Caco-2 (cell line): ENCODE results near the gene CDH7. TPM values are rescaled to one million over a fixed set of nuclear protein-coding genes. Genes with fewer than 3 reads are reported as not detected.

Experiments used
- BruUV-seq: library from RNA; stranded (reverse); fragments of 400-500 nt; replicated peaks from 2 replicates; lab custom pipeline; 2021; lab: Mats Ljungman, UMichigan
- CTCF ChIA-PET: fragments of 300-600 bp; sonication (Branson Sonifier 250); formaldehyde crosslinking; loops from one replicate; lab custom pipeline; 2022; ENCODE audit warnings: antibody characterized with exemption; lab: Charles Lee
- POLR2A ChIA-PET: fragments of 300-600 bp; sonication (Branson Sonifier 250); formaldehyde crosslinking; loops from one replicate; lab custom pipeline; 2022; ENCODE audit warnings: antibody characterized with exemption; lab: Charles Lee
- DNase-seq, 2 experiments: peaks; one replicate each; pipeline versions ENCODE4 v3.0.0 to v3.0.0-alpha.2; 2020 to 2022
- H3K27me3 ChIP-seq: replicated peaks from 2 replicates; pipeline ENCODE4 v1.6.0; 2011; ENCODE audit warnings: low read length; ENCODE audit not compliant: control insufficient read depth, insufficient read depth
- H3K36me3 ChIP-seq: 2 replicates; pipeline ENCODE4 v1.5.1; 2011; ENCODE audit warnings: low read length; ENCODE audit not compliant: control insufficient read depth, insufficient read depth
- H3K4me1 ChIP-seq: fragments of 250-450 bp; sonication (Bioruptor Pico); 2 replicates; pipeline ENCODE4 v1.5.1; 2020; ENCODE audit warnings: mild to moderate bottlenecking
- H3K4me3 ChIP-seq: 2 replicates; pipeline ENCODE4 v1.5.1; 2011; ENCODE audit warnings: low read depth, mild to moderate bottlenecking, control low read depth, low read length
- H3K9me3 ChIP-seq: fragments of 250-450 bp; sonication (Bioruptor Pico); 2 replicates; pipeline ENCODE4 v1.5.1; 2020; ENCODE audit warnings: mild to moderate bottlenecking, moderate library complexity
- H3K27ac Mint-ChIP-seq: one replicate; pipeline ENCODE4 v1.8.0; 2022; ENCODE audit warnings: mixed read lengths; ENCODE audit not compliant: unreplicated experiment
- H3K27me3 Mint-ChIP-seq: one replicate; pipeline ENCODE4 v1.8.0; 2022; ENCODE audit warnings: mixed read lengths; ENCODE audit not compliant: insufficient read depth, unreplicated experiment
- H3K36me3 Mint-ChIP-seq: one replicate; pipeline ENCODE4 v1.8.0; 2022; ENCODE audit warnings: mild to moderate bottlenecking, mixed read lengths; ENCODE audit not compliant: insufficient read depth, unreplicated experiment
- H3K4me1 Mint-ChIP-seq: one replicate; pipeline ENCODE4 v1.8.0; 2022; ENCODE audit warnings: low read depth, mixed read lengths; ENCODE audit not compliant: unreplicated experiment
- H3K4me3 Mint-ChIP-seq: one replicate; pipeline ENCODE4 v1.8.0; 2022; ENCODE audit warnings: mild to moderate bottlenecking, moderate library complexity, mixed read lengths; ENCODE audit not compliant: unreplicated experiment
- H3K9me3 Mint-ChIP-seq: one replicate; pipeline ENCODE4 v1.8.0; 2022; ENCODE audit warnings: mixed read lengths; ENCODE audit not compliant: unreplicated experiment
- CTCF ChIP-seq, 2 experiments: fragments of 200-600 bp in 1 of 2; IDR thresholded peaks; 1 replicate in 1 of 2; 2 replicates in 1 of 2; pipeline versions ENCODE4 v1.5.1 to v1.8.0; 2011 to 2022; ENCODE audit warnings: antibody characterized with exemption in 1 of 2, control low read depth in 1 of 2, inconsistent platforms in 1 of 2, low read depth in 1 of 2, low read length in 1 of 2, mild to moderate bottlenecking in 1 of 2, moderate library complexity in 1 of 2; ENCODE audit not compliant: insufficient read depth in 1 of 2, severe bottlenecking in 1 of 2, unreplicated experiment in 1 of 2
- intact Hi-C: fragments of 100-400 bp; cut with micrococcal nuclease; formaldehyde crosslinking; loops from one replicate; pipeline ENCODE4 v1.10.0; 2022; ENCODE audit not compliant: unreplicated experiment
- total RNA-seq: library from RNA; stranded (reverse); gene quantifications from 2 replicates; pipeline ENCODE4 v1.2.3, GENCODE V29; 2022

Gene CDH7
- total RNA-seq, 1 experiment from 2014 or later, result 0.16 TPM

- no peak for DNase-seq
- Mint-ChIP-seq H3K4me3 (no peak overlapping the region), H3K36me3 (no peaks in the 10 kb centered on the region), H3K9me3 (no peaks in the 10 kb centered on the region), H3K4me1 (no peaks in the 10 kb centered on the region), H3K27ac (no peak overlapping the region), H3K27me3 (no peaks in the 10 kb centered on the region)
- TF ChIP-seq CTCF (IDR thresholded peaks at IDR 0.05; ENCODE audit: insufficient read depth in 1 of 2, low read depth in 1 of 2, low read length in 1 of 2, severe bottlenecking in 1 of 2, unreplicated experiment in 1 of 2), result no peak
- H3K9me3 ChIP-seq, result no peaks in the 10 kb centered on the region
- intact Hi-C loops, result no loop called here
- H3K4me1 ChIP-seq, result no peaks in the 10 kb centered on the region
- H3K4me3 ChIP-seq, result no peak overlapping the region
- H3K36me3 ChIP-seq, result no peaks in the 10 kb centered on the region
- BruUV-seq, result no TSS peak
- POLR2A ChIA-PET, result no interaction called here
- CTCF ChIA-PET, result no interaction called here
- no peaks in the 10 kb centered on the region for H3K27me3 ChIP-seq
These were observed 72.0 kb downstream of the CDH7 start for GRCh38 chr18:65822826-65823225.

GRCh38 chr18:65827444-65827843 is 76.6 kb downstream of the CDH7 start:
- no peaks in the 10 kb centered on the region for H3K27me3 ChIP-seq
- no peaks in the 10 kb centered on the region for H3K36me3 ChIP-seq
- H3K27ac Mint-ChIP-seq, result no peak overlapping the region
- ChIA-PET POLR2A (no interaction called here), CTCF (no interaction called here)
- H3K9me3 Mint-ChIP-seq, result no peaks in the 10 kb centered on the region
- H3K27me3 Mint-ChIP-seq, result peaks cover 3% of the 10 kb centered on the region
- no peak overlapping the region for H3K4me3 Mint-ChIP-seq
- intact Hi-C loops, result no loop called here
- H3K4me1 ChIP-seq, result no peaks in the 10 kb centered on the region
- TF ChIP-seq CTCF (IDR thresholded peaks at IDR 0.05; ENCODE audit: insufficient read depth in 1 of 2, low read depth in 1 of 2, low read length in 1 of 2, severe bottlenecking in 1 of 2, unreplicated experiment in 1 of 2), result no peak
- no peak for DNase-seq
- no peaks in the 10 kb centered on the region for H3K36me3 Mint-ChIP-seq
- H3K4me1 Mint-ChIP-seq, result no peaks in the 10 kb centered on the region
- no peaks in the 10 kb centered on the region for H3K9me3 ChIP-seq
- H3K4me3 ChIP-seq, result no peak overlapping the region
- BruUV-seq, result no TSS peak

GRCh38 chr18:65835881-65836280 is 85.1 kb downstream of the CDH7 start:
- no peak for TF ChIP-seq CTCF (IDR thresholded peaks at IDR 0.05; ENCODE audit: insufficient read depth in 1 of 2, low read depth in 1 of 2, low read length in 1 of 2, severe bottlenecking in 1 of 2, unreplicated experiment in 1 of 2)
- H3K4me3 ChIP-seq, result no peak overlapping the region
- intact Hi-C loops, result no loop called here
- Mint-ChIP-seq H3K4me1 (no peaks in the 10 kb centered on the region), H3K9me3 (no peaks in the 10 kb centered on the region), H3K36me3 (no peaks in the 10 kb centered on the region), H3K27ac (no peak overlapping the region), H3K4me3 (no peak overlapping the region), H3K27me3 (no peaks in the 10 kb centered on the region)
- no peak for DNase-seq
- CTCF ChIA-PET, result no interaction called here
- no peaks in the 10 kb centered on the region for H3K36me3 ChIP-seq
- BruUV-seq, result no TSS peak
- H3K4me1 ChIP-seq, result no peaks in the 10 kb centered on the region
- H3K9me3 ChIP-seq, result no peaks in the 10 kb centered on the region
- POLR2A ChIA-PET, result no interaction called here
- no peaks in the 10 kb centered on the region for H3K27me3 ChIP-seq
